ENCODE measurements around the gene SYNDIG1.

The SYNDIG1 gene

GRCh38 chr20:24638591-24639548 is 169.4 kb downstream of the SYNDIG1 start:
- no peak for DNase-seq (ENCODE audit: low spot score)

- no peak for DNase-seq (ENCODE audit: low spot score)
These were observed 170.8 kb downstream of the SYNDIG1 start for GRCh38 chr20:24640276-24640675.

- DNase-seq (ENCODE audit: low spot score): no peak
These were observed 171.3 kb downstream of the SYNDIG1 start for GRCh38 chr20:24640686-24641085.

DNA sequence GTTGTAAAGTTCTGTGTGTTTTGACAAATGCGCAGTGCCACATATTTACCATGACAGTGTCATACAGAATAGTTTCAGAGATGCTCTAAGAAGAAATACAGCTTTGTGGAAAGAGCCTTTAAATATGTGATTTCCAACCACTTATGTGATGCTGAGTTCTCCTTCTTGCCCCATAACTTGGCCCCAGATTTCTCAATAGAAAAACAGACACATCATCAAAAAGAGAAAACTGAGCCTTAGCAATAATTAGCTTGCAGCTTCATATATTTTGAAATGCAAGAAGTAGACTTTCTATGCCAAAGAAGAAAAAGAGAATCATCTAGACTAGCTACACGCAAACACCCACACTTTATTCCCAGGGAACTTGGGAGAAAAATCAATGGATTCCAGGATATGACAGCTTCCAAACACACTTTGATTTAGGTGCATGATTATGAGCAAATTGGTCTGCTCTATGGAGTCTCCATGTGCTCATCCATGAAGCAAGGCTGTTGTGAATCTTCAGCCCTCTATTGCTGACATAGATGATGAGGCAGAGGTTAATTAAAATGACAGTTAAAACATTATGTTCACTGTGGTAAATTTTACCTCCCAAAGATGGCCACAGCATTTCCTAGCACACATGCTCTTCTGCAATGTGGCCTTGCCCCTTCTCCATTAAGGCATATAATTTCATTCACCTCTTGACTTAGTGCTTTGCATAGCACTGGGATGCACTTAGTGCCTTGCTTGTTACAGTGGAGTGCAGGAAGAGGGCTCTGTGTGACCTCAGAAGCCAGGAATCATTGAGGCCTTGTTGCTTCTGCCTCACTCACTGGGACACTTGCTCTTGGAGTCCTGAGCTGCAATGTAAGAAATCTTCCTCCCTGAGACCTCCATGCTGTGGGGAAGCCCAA is 174.6 kb downstream of the SYNDIG1 start:
- DNase-seq (ENCODE audit: low spot score): no peak

DNA sequence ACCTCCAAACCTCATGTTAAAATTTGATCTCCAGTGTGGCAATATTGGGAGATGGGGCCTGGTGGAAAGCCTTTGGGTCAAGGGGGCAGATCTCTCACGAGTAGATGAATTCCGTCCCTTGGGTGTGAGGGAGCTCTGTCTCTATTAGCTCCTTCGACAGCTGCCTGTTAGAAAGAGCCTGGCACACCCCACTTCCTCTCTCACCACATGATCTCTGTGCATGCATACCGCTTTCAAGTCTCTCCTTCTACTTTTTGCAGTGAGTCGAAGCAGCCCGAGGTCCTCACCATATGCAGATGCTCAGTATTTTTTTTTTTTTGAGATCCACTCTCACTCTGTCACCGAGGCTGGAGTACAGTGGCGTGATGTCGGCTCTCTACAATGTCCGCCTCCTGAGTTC is 176.9 kb downstream of the SYNDIG1 start:
- no peak for DNase-seq (ENCODE audit: low spot score)

DNA sequence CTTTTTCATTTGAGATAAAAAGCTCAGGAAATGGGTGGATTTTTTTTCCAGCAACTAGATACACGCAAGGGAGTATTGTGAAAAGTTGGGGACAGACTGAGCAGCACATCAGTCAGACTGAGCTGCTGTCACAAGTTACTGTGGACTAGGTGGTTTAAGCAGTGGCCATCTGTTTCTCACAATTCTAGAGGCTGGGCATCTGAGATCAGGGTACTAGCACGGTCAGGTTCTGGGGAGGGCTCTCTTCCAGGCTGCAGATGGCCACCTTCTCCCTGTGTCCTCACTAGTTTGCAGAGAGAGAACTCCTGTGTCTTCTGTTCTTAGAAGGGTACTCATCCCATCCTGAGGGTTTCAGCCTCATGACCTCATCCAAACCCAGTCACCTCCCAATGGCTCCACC is 178.3 kb downstream of the SYNDIG1 start:
- DNase-seq (ENCODE audit: low spot score): no peak

DNA sequence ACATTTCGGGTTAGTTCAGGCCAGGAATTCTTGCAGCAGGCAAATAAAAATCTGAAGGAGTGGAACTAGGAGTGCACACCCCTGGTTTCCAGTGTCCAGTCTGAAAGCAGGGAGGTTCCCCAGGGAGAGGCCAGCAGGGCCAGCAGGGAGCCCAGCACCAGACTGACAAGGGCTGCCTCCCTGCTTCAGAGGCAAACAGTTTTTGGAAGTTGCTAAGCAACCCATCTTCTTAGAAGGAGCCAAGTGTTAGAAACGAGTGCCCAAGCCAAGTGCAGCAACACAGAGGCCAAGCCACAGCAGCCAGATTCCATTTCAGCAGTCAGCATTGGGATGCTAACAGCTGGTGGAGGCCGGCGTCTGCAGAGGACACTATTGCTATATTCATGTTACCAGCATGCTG is 179.1 kb downstream of the SYNDIG1 start:
- DNase-seq (ENCODE audit: low spot score): no peak

DNA sequence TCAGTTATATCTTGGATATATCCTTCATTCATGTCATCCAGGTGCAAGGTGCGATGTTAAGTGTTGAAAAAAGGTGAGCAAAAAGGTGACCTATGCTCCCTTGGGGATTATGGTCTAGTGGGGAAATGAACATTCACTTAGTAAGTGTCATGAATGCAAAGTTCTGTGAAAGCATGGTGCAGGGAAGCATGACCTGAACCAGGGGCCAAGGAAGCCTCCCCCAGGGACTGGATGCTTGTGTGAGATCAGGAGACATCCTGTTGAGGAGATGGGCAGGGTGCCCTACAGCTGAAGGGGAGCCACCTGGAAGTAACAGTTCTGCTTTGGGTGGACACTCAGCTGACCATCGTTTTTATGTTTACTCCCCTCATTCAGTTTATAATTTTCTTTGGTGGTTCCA is 179.5 kb downstream of the SYNDIG1 start:
- no peak for DNase-seq (ENCODE audit: low spot score)

- DNase-seq (ENCODE audit: low spot score): no peak
These were observed 180.5 kb downstream of the SYNDIG1 start for GRCh38 chr20:24649787-24650490.

GRCh38 chr20:24651171-24651975 is 181.9 kb downstream of the SYNDIG1 start:
- DNase-seq (ENCODE audit: low spot score): no peak

DNA sequence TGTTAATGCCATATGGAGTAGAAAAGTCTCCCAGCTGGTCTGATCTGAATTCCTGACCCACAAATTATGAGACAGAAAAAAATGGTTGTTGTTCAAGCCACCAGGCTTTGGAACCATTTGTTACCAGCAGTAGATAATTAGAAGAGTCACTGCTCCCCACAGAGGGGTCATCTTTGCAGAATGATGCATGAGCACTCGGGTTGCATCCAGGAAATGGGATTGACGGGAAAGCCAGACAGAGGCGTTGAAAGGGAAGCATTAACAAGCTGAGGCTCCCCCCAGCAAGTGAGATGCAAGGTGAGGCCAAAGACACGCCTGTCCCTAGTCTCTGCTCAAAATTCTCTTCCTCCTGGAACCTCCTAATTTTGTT is 182.5 kb downstream of the SYNDIG1 start:
- no peak for DNase-seq (ENCODE audit: low spot score)

GRCh38 chr20:24653306-24653705 is 183.9 kb downstream of the SYNDIG1 start:
- no peak for DNase-seq (ENCODE audit: low spot score)

- DNase-seq (ENCODE audit: low spot score): no peak
These were observed 185.0 kb downstream of the SYNDIG1 start for GRCh38 chr20:24654425-24654824.

GRCh38 chr20:24656391-24656790 is 187.0 kb downstream of the SYNDIG1 start:
- DNase-seq (ENCODE audit: low spot score): no peak

DNA sequence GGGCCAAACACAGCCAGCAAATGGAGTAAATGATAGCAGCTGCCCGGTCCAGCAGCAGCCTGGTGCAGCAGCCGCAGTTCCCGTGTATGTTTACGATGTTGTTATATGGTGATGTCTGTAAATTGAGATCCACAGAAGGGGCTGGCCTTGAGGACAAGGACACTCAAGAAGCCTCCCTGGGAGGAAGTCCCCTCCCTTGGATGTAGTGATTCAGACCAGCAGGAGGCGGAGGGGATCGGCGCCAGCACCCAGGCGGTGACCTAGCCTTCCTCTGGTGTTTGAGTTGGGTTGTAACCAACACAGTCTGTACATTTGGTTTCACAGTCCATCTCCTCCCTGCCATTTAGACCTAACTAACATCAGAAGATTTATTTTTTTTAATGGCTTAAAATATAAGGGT is 187.8 kb downstream of the SYNDIG1 start:
- no peak for DNase-seq (ENCODE audit: low spot score)

DNA sequence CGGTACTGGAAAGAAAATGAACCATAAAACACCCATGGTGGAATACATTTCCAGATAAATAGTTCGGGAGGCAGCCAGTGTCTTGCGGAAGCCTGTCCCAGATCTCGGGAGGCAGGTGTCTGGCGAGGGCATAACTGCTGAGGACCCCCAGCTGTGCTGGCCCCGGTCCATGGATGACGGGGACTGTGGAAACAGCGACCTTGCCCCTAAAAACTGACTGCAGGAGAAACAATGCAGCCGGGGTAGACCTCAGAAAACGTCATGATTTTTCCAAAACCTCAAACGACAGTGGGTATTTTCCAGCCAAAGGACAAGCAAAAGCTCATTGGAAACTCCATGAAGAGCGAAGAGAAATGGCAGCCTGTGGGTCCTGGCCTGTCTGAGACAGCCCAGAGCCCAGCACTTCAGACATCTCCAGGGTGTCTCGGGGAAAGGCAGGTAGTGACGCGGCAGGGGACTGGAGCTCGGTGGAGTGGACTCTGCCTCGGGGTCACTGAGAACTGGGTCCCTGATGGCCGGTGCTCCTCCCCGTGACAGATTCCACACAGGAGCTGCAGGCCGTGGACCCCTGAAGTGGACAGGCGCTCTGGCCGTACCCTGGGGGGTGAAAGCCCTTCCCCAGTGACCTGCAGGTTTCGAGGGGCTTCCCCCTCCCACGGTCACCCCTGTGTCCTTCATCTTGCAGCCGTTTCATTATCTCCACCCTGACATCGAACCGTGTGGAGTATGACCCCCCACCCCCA is 188.6 kb downstream of the SYNDIG1 start:
- DNase-seq (ENCODE audit: low spot score): no peak

DNA sequence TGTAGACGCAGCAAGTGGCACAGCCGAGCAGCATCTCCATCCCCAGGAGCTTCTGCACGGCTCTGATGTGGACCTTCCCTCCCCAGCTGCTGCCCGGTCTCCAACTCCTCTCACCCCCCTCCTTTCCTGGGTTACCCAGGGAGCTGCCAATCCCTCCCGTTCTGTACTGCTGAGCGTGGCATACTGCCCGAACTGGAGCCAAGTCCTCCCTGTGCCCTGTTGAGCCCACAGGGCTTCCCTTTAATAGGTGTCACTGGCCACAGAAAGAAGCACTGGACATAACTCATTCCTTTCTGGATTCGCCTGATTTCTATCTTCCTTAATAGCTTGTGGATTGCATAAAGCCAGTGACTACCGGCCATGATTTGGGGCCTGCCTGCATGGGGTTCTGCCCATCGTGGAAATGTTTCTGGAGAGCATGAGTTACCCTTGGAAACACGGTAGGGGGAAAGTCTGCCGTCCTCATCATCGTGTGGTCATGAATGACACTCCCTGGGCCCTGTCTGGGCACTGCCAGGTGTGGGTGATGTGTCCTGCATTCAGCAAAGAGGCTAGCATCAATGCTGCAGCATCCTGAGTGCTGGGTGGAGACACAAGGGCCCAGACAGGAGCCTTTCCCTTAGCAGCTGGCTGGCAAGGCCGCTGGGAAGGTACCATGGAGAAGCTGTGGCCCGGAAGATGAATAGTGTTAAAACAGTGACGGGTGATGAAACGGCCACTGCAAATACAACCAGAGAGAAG is 189.7 kb downstream of the SYNDIG1 start:
- no peak for DNase-seq (ENCODE audit: low spot score)

- DNase-seq (ENCODE audit: low spot score): no peak
These were observed 190.4 kb downstream of the SYNDIG1 start for GRCh38 chr20:24659835-24660234.

DNA sequence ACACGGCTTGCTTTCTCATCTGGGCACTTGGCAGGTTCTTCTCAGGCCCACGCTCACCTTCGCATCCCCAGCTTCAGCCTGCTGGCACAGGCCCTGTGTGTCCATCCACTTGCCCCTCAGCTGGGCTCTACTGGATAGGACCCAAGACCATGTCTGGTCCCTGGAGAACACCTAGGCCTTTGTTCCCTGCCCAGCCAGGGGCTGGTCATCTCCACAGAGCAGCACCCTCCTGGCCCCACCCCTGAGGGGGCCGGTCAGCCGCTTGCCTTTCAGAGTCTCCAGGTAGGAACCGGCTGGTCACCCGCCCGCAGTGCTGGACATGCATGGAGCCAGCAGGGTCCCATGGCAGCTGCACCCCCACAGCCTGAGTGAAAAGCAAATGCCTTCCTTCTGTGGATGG is 191.2 kb downstream of the SYNDIG1 start:
- DNase-seq (ENCODE audit: low spot score): no peak

DNA sequence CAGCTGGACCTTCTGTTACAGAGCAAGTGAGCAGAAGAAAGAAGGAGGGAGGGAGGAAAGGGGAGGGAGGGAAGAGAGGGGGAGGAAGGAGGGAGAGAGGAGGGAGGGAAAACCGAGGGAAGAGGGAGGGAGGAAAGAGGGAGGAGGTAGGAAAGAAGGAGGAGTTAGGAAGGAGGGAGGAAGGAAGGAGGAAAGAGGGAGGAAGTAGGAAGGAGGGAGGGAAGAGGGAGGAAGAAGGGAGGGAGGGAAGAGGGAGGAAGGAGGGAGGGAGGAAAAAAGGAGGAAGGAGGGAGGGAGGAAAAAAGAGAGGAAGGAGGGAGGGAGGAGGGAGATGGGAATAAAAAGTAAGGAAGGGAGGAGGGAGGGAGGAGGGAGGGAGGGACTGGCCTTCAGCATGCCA is 191.8 kb downstream of the SYNDIG1 start:
- no peak for DNase-seq (ENCODE audit: low spot score)
